ENCODE data around the gene SLC19A1.
"Not testable (repeated sequence)": the region's sequence is repeated elsewhere in the genome, so short reads cannot be mapped to it uniquely, and the experiment has no call there.

SLC19A1 gene

GRCh38 chr21:45576838-45577737 is 34.8 kb upstream of the SLC19A1 start:
- no peak for DNase-seq (ENCODE audit: low spot score)

GRCh38 chr21:45575993-45576837 is 34.0 kb upstream of the SLC19A1 start:
- DNase-seq (ENCODE audit: low spot score): no peak

GRCh38 chr21:45575304-45575992 is 33.2 kb upstream of the SLC19A1 start:
- DNase-seq (ENCODE audit: low spot score): no peak

- DNase-seq (ENCODE audit: low spot score): no peak
These were observed 32.5 kb upstream of the SLC19A1 start for GRCh38 chr21:45574691-45575090.

- no peak for DNase-seq (ENCODE audit: low spot score)
These were observed 31.9 kb upstream of the SLC19A1 start for GRCh38 chr21:45574081-45574501.

- DNase-seq (ENCODE audit: low spot score): no peak
These were observed 31.3 kb upstream of the SLC19A1 start for GRCh38 chr21:45573452-45574035.

- no peak for DNase-seq (ENCODE audit: low spot score)
These were observed 30.7 kb upstream of the SLC19A1 start for GRCh38 chr21:45572783-45573451.

GRCh38 chr21:45572231-45572630 is 30.0 kb upstream of the SLC19A1 start:
- DNase-seq (ENCODE audit: low spot score): no peak

- DNase-seq (ENCODE audit: low spot score): no peak
These were observed 29.4 kb upstream of the SLC19A1 start for GRCh38 chr21:45571641-45572040.

- DNase-seq (ENCODE audit: low spot score): no peak
These were observed 28.8 kb upstream of the SLC19A1 start for GRCh38 chr21:45570826-45571601.

GRCh38 chr21:45570071-45570470 is 27.8 kb upstream of the SLC19A1 start:
- DNase-seq (ENCODE audit: low spot score): no peak

GRCh38 chr21:45568383-45568782 is 26.1 kb upstream of the SLC19A1 start:
- no peak for DNase-seq (ENCODE audit: low spot score)

- not testable (repeated sequence) for DNase-seq (ENCODE audit: low spot score)
These were observed 21.9 kb upstream of the SLC19A1 start for GRCh38 chr21:45564137-45564536.

- DNase-seq (ENCODE audit: low spot score): no peak
These were observed 20.7 kb upstream of the SLC19A1 start for GRCh38 chr21:45562965-45563364.

GRCh38 chr21:45562402-45562801 is 20.2 kb upstream of the SLC19A1 start:
- no peak for DNase-seq (ENCODE audit: low spot score)

GRCh38 chr21:45561241-45561640 is 19.0 kb upstream of the SLC19A1 start:
- DNase-seq (ENCODE audit: low spot score): not testable (repeated sequence)

GRCh38 chr21:45560106-45561021 is 18.1 kb upstream of the SLC19A1 start:
- no peak for DNase-seq (ENCODE audit: low spot score)

GRCh38 chr21:45559216-45560105 is 17.2 kb upstream of the SLC19A1 start:
- no peak for DNase-seq (ENCODE audit: low spot score)
